Mammary epithelial cell (primary cell): Measurements from ENCODE around the gene CACNB1.

ENCODE experiments used
- CTCF ChIP-seq, 2 donors: IDR thresholded peaks in 1 of 2; conservative IDR thresholded peaks in 1 of 2; 2 replicates each; pipeline ENCODE4 v1.5.1; 2011 to 2012; ENCODE audit warnings: inconsistent platforms in 2 of 2, low read length in 2 of 2, mild to moderate bottlenecking in 2 of 2, control low read depth in 1 of 2, low read depth in 1 of 2; ENCODE audit not compliant: insufficient read depth in 1 of 2; ENCODE audit errors: extremely low read depth in 1 of 2
- EZH2 ChIP-seq: IDR thresholded peaks from 2 replicates; pipeline ENCODE4 v1.6.1; 2012; ENCODE audit warnings: low read length, inconsistent platforms, borderline replicate concordance

GRCh38 chr17:39225308-39225958 lies 28.0 kb upstream of the CACNB1 start, which contains the start of gene STAC2:
- TF ChIP-seq EZH2 (no peak), CTCF (conservative IDR thresholded peaks at IDR 0.05 in 1 of 2, IDR thresholded peaks at IDR 0.05 in 1 of 2; ENCODE audit: extremely low read depth in 1 of 2, insufficient read depth in 1 of 2, low read depth in 1 of 2, low read length in 2 of 2) (no peak)
